Measurements from ENCODE around the gene MRPL21.

- TF ChIP-seq POLR2A (IDR thresholded peaks at IDR 0.05) (no peak), CTCF (IDR thresholded peaks at IDR 0.05) (no peak)
These were observed 20.0 kb upstream of the MRPL21 start for GRCh38 chr11:68923614-68924013.

Data from Peyer's patch (tissue), 4 donors.